ENCODE results near the gene RUNDC1. TPM values are rescaled to one million over a fixed set of nuclear protein-coding genes. Genes with fewer than 3 reads are reported as not detected.

Gene RUNDC1
- total RNA-seq, 6 experiments from 2014 or later = 3.6 to 5.1 (median 4.6) TPM

GRCh38 chr17:43033948-43034881 lies 53.9 kb downstream of the RUNDC1 start:
- 59% methylated on average over 8 of the region's 12 CpGs for WGBS (ENCODE audit: insufficient coverage, low coverage, low lambda C conversion rate, missing lambda C conversion rate)
- Histone ChIP-seq H3K4me3 (no peak overlapping the region), H3K27me3 (no peaks in the 10 kb centered on the region), H3K27ac (no peak overlapping the region), H3K36me3 (no peaks in the 10 kb centered on the region), H3K4me1 (peaks cover 0 to 15% (median 3%) of the 10 kb centered on the region in 4 donors), H3K9me3 (no peaks in the 10 kb centered on the region)
- TF ChIP-seq POLR2A (IDR thresholded peaks at IDR 0.05) (no peak), CTCF (IDR thresholded peaks at IDR 0.05) (no peak)
- DNase-seq = no peak
- no peak for ATAC-seq
- intact Hi-C loops (cut with DNase I) = no loop called here

GRCh38 chr17:43034894-43035293 lies 54.5 kb downstream of the RUNDC1 start:
- no peaks in the 10 kb centered on the region for H3K36me3 ChIP-seq
- H3K4me1 ChIP-seq = peaks cover 0 to 12% (median 2%) of the 10 kb centered on the region in 4 donors
- intact Hi-C loops (cut with DNase I) = no loop called here
- ATAC-seq (no peak), DNase-seq (no peak)
- no peaks in the 10 kb centered on the region for H3K27me3 ChIP-seq
- 80% methylated on average over 2 of the region's 3 CpGs for WGBS (ENCODE audit: insufficient coverage, low coverage, low lambda C conversion rate, missing lambda C conversion rate)
- no peak overlapping the region for H3K27ac ChIP-seq
- no peaks in the 10 kb centered on the region for H3K9me3 ChIP-seq
- TF ChIP-seq POLR2A (IDR thresholded peaks at IDR 0.05) (no peak), CTCF (IDR thresholded peaks at IDR 0.05) (no peak)
- no peak overlapping the region for H3K4me3 ChIP-seq

- intact Hi-C loops (cut with DNase I) = no loop called here
- TF ChIP-seq CTCF (IDR thresholded peaks at IDR 0.05) (no peak), POLR2A (IDR thresholded peaks at IDR 0.05) (no peak)
- Histone ChIP-seq H3K27me3 (no peaks in the 10 kb centered on the region), H3K27ac (peak overlapping the region in 2 of 3 donors; percentile 29 to 64), H3K4me1 (peaks cover 0 to 35% (median 8%) of the 10 kb centered on the region in 4 donors), H3K36me3 (no peaks in the 10 kb centered on the region), H3K9me3 (no peaks in the 10 kb centered on the region), H3K4me3 (no peak overlapping the region)
- ATAC-seq = no peak
- 72% methylated on average over 2 of the region's 2 CpGs for WGBS (ENCODE audit: insufficient coverage, low coverage, low lambda C conversion rate, missing lambda C conversion rate)
- DNase-seq = no peak
Observed at GRCh38 chr17:43039646-43040045, 59.3 kb downstream of the RUNDC1 start.

GRCh38 chr17:43040655-43041054 lies 60.3 kb downstream of the RUNDC1 start:
- H3K4me3 ChIP-seq = no peak overlapping the region
- ATAC-seq (peak; percentile 92 to 96 (median 94)), DNase-seq (peak; percentile 56 to 79 (median 70))
- 9% methylated on average over 2 of the region's 2 CpGs for WGBS (ENCODE audit: insufficient coverage, low coverage, low lambda C conversion rate, missing lambda C conversion rate)
- no peaks in the 10 kb centered on the region for H3K27me3 ChIP-seq
- intact Hi-C loops (cut with DNase I) = no loop called here
- no peaks in the 10 kb centered on the region for H3K9me3 ChIP-seq
- peak overlapping the region in 2 of 3 donors; percentile 29 to 64 for H3K27ac ChIP-seq
- no peaks in the 10 kb centered on the region for H3K36me3 ChIP-seq
- H3K4me1 ChIP-seq = peaks cover 0 to 36% (median 8%) of the 10 kb centered on the region in 4 donors
- TF ChIP-seq POLR2A (IDR thresholded peaks at IDR 0.05) (no peak), CTCF (IDR thresholded peaks at IDR 0.05) (no peak)

All from right lobe of liver (tissue), 6 donors.